GM12872 (cell line): Measurements from ENCODE around the gene ASXL2.

Experiments used
- CTCF ChIP-seq: IDR thresholded peaks from 3 replicates; pipeline ENCODE4 v1.5.1; 2011; ENCODE audit warnings: low read depth, mild to moderate bottlenecking, low read length, moderate library complexity; ENCODE audit not compliant: insufficient read depth

ASXL2 gene

GRCh38 chr2:25794544-25795276 is 83.6 kb downstream of the ASXL2 start:
- no peak for TF ChIP-seq CTCF

- no peak for TF ChIP-seq CTCF
Measured at GRCh38 chr2:25790074-25790790, 88.1 kb downstream of the ASXL2 start.

- TF ChIP-seq CTCF: no peak
Measured at GRCh38 chr2:25788457-25788856, 89.8 kb downstream of the ASXL2 start.

GRCh38 chr2:25787020-25787419 is 91.3 kb downstream of the ASXL2 start:
- TF ChIP-seq CTCF: no peak

- TF ChIP-seq CTCF: no peak
Measured at GRCh38 chr2:25784404-25784803, 93.9 kb downstream of the ASXL2 start.

GRCh38 chr2:25777077-25777476 is 101.2 kb downstream of the ASXL2 start:
- no peak for TF ChIP-seq CTCF

- no peak for TF ChIP-seq CTCF
Measured at GRCh38 chr2:25772078-25772477, 106.2 kb downstream of the ASXL2 start.
